Measurements from ENCODE around the gene SLC18B1. TPM values are rescaled to one million over a fixed set of nuclear protein-coding genes. Genes with fewer than 3 reads are reported as not detected.
A peak's percentile ranks its signal among the peaks of the same experiment; 100 is the strongest.

The SLC18B1 gene
- total and polyA plus RNA-seq, 12 donors, result 1.7 to 8.3 (median 2.5) TPM

- 60 to 65% methylated on average over 1 of the region's 1 CpG for WGBS, 2 donors
- intact Hi-C loops (cut with DNase I), result no loop called here
- Histone ChIP-seq H3K36me3 (peaks cover 0 to 5% (median 0%) of the 10 kb centered on the region in 9 donors), H3K4me3 (no peak overlapping the region), H3K27ac (peak overlapping the region in 1 of 10 donors; percentile 75), H3K4me1 (peaks cover 0 to 51% (median 0%) of the 10 kb centered on the region in 9 donors), H3K27me3 (no peaks in the 10 kb centered on the region), H3K9me3 (no peaks in the 10 kb centered on the region)
- TF ChIP-seq, protein P1, sequence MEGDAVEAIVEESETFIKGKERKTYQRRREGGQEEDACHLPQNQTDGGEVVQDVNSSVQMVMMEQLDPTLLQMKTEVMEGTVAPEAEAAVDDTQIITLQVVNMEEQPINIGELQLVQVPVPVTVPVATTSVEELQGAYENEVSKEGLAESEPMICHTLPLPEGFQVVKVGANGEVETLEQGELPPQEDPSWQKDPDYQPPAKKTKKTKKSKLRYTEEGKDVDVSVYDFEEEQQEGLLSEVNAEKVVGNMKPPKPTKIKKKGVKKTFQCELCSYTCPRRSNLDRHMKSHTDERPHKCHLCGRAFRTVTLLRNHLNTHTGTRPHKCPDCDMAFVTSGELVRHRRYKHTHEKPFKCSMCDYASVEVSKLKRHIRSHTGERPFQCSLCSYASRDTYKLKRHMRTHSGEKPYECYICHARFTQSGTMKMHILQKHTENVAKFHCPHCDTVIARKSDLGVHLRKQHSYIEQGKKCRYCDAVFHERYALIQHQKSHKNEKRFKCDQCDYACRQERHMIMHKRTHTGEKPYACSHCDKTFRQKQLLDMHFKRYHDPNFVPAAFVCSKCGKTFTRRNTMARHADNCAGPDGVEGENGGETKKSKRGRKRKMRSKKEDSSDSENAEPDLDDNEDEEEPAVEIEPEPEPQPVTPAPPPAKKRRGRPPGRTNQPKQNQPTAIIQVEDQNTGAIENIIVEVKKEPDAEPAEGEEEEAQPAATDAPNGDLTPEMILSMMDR (IDR thresholded peaks at IDR 0.05), result no peak
- DNase-seq (no peak), ATAC-seq (no peak)
Observed at GRCh38 chr6:132746048-132746447, 52.4 kb downstream of the SLC18B1 start.

- Histone ChIP-seq H3K9me3 (no peaks in the 10 kb centered on the region), H3K27me3 (peaks cover 0 to 3% (median 0%) of the 10 kb centered on the region in 7 donors), H3K4me3 (no peak overlapping the region), H3K4me1 (peaks cover 0 to 27% (median 0%) of the 10 kb centered on the region in 9 donors), H3K36me3 (peaks cover 0 to 5% (median 0%) of the 10 kb centered on the region in 9 donors), H3K27ac (peak overlapping the region in 3 of 10 donors; percentile 20 to 83 (median 25))
- intact Hi-C loops (cut with DNase I), result no loop called here
- ATAC-seq (peak in 6 of 8 donors; percentile 14 to 73 (median 40)), DNase-seq (no peak)
- TF ChIP-seq, protein P1 (IDR thresholded peaks at IDR 0.05), result no peak
- WGBS, 2 donors, result 55 to 68% methylated on average over 4 of the region's 4 CpGs
Observed at GRCh38 chr6:132742495-132742894, 55.9 kb downstream of the SLC18B1 start.

GRCh38 chr6:132741281-132741680 lies 57.2 kb downstream of the SLC18B1 start:
- DNase-seq (no peak), ATAC-seq (no peak)
- TF ChIP-seq, protein P1 (IDR thresholded peaks at IDR 0.05), result no peak

DNA sequence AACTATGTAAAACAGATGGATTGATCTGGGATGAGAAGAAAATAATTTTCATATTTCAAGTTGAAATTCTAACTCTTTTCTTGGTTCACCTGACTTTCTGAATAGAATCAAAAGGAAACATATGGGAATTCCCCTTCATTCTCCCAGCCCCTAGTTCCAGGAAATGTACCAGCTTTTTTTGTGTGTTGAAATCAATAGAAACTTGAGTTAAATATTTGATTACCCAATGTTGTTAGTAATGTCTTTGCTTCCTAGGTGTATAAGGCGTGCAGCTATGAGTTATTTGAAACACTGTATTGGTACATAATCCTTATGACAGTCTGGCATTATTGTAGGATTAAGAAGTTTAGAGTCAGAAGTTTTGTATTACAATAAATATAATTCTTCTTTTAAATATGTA lies 62.2 kb downstream of the SLC18B1 start:
- H3K4me1 ChIP-seq, result peaks cover 0 to 28% (median 0%) of the 10 kb centered on the region in 9 donors
- H3K9me3 ChIP-seq, result no peaks in the 10 kb centered on the region
- DNase-seq (no peak), ATAC-seq (no peak)
- no peaks in the 10 kb centered on the region for H3K36me3 ChIP-seq
- intact Hi-C loops (cut with DNase I), result no loop called here
- H3K4me3 ChIP-seq, result no peak overlapping the region
- H3K27ac ChIP-seq, result peak overlapping the region in 1 of 10 donors; percentile 42
- peaks cover 0 to 3% (median 0%) of the 10 kb centered on the region in 7 donors for H3K27me3 ChIP-seq
- TF ChIP-seq, protein P1 (IDR thresholded peaks at IDR 0.05), result no peak
- WGBS, 2 donors, result 64 to 68% methylated on average over 1 of the region's 1 CpG

More at GRCh38 chr6:132741281-132741680, 57.2 kb downstream of the SLC18B1 start:
- H3K27me3 ChIP-seq, result peaks cover 0 to 3% (median 0%) of the 10 kb centered on the region in 7 donors
- H3K4me1 ChIP-seq, result peaks cover 0 to 29% (median 0%) of the 10 kb centered on the region in 9 donors
- intact Hi-C loops (cut with DNase I), result no loop called here
- no peak overlapping the region for H3K4me3 ChIP-seq
- WGBS, 2 donors, result 57 to 61% methylated on average over 1 of the region's 1 CpG
- H3K9me3 ChIP-seq, result no peaks in the 10 kb centered on the region
- peak overlapping the region in 1 of 10 donors; percentile 83 for H3K27ac ChIP-seq
- H3K36me3 ChIP-seq, result peaks cover 0 to 5% (median 0%) of the 10 kb centered on the region in 9 donors
